Limb (tissue), 2 donors: ENCODE data around the gene CD109.
A peak's percentile ranks its signal among the peaks of the same experiment; 100 is the strongest.

Source experiments
- DNase-seq, 2 donors: peaks; one replicate each; pipeline ENCODE4 v3.0.0-alpha.2; 2016; ENCODE audit errors: extremely low spot score in 2 of 2

The CD109 gene

DNA sequence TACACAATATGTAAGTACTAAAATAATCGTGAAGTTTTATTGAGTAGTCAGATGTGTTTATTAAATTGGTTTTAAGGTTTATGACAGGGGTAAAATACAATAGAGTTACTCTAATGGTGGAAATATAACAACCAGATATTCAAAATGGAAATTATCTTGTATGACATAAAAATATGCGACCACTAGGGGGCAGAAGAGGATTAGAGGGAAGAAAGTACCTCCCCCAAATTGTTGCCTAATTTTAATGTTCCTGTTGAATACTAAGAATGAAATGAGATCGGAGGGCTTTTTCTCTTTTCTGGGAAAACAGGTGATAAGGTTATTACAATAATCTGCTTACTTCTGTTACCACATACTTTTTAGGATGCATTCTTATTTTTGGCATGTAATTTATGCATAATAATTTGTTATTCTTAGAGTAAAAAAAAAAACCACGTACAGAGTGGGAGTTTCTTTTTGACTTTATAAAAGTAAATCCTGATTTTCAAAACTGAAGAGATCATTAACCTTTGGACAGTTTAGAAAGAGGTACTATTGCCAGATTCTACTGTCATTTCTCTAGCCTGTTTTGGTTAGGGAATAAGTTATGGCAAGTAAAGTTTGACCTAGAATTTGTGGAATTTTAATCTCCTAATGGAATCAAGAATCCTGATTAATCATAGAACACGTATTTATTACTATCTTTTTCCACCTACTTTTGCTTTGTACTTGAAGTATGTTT lies 159.2 kb downstream of the CD109 start:
- DNase-seq, result peak in 1 of 2 donors; percentile 84

DNA sequence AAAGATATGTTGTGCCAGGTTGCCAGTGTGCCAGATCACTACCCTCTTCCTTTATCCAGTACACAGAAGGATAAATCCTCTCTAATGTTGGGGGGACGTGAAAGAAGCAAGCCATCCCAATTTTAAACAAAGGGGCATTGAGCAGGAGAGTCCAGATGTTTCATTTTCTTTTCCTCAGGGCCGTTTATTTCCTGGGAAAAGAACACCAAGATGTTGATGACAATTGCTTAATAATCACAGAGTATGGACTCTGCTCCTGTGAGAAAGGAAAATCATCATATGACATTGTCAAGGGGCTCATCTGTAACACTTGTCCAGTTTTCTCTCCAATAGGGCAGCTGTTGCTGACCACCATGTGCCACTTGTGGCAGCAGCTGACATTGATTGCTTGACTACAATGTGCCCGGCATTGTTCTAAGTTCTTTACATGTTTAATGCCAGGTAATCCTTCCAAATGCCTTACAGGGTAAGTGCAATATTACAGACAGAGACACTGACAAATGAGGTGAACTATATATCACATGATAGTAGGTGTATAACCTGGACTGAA lies 161.4 kb downstream of the CD109 start:
- no peak for DNase-seq

DNA sequence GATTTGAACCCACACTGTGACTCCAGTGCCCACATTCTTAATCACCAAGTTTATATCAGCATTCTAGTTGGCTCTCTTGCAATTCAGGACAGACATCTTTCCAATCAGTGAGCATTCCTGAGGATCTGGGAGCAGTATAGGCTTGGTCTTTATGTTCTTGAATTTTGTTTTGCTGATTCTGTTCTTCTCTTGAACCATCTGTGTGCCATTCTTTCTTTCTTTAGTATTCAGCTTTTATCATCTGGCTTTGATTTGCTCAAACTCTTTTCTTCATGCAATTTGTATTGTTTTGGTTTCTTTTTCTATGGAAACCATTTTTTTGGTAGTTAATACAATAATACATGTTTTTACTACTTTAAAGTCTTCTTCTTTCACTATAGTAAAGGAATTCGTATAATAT lies 162.4 kb downstream of the CD109 start:
- DNase-seq, result no peak

DNA sequence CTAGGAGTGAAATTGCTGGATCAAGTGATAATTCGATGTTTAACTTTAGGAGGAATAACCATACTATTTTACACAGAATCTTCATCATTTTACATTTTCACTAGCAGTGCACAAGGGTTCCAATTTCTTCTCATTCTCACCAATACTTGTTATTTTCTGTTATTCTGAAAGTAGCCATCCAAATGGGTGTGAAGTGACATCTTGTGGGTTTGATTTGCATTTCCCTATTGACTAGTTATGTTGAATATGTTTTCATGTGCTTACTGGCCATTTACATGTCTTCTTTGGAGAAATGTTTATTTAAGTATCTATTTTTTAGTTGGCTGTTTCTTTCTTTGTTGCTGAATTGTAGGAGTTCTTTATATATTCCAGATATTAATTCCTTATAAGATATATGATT lies 164.3 kb downstream of the CD109 start:
- no peak for DNase-seq

DNA sequence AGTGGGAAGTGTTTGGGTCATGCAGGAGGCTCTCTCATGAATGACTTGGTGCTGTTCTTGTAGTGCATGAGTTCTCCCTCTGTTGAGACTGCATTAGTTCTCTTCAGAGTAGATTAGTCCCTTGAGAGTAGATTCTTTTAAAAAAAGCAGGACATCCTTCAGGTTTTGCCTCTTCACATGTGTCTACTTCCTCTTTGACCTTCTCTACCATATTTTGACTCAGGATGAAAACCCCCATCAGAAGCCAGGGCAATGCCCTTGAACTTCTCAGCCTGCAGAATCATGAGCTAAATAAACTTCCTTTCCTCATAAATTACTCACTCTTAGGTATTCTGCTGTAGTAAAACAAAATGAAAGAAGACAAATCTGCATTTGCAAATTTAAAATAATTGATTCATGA lies 170.3 kb downstream of the CD109 start:
- DNase-seq, result no peak

DNA sequence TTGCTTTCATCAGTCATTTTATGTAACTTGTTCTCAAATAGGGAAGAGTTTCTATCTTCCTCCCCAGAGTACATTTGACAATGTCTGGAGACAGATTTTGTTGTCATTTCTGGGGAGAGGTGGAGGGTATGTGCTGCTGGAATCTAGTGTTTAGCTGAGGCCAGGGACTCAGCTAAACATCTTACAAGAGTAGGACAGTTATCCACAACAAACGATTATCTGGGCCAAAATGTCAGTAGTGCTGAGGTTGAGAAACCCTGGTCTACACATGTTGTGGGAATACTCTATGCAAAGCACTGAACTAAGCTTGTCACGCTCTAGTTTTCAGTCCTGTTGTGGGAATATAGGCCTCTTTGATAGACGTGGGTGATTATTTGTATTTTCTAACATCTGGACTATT lies 171.4 kb downstream of the CD109 start:
- no peak for DNase-seq

DNA sequence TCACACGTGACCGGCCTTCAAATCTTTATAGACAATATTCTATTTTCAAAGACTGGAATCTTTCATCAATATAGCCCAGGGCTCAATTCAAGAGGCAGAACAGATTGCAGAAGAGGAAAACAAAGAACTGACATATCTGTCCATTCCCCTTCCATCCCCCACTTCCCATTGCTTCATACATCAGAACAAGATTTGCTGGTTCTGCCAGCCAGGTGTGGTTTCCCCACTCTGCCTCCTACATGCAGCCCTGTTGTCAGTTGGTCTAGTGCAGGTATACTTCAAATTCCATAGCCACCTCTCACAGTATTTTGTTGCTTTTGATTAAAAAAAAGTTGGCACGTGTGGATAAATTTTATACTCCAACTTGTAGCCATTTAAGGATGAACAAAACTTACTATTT lies 174.9 kb downstream of the CD109 start:
- DNase-seq, result no peak

DNA sequence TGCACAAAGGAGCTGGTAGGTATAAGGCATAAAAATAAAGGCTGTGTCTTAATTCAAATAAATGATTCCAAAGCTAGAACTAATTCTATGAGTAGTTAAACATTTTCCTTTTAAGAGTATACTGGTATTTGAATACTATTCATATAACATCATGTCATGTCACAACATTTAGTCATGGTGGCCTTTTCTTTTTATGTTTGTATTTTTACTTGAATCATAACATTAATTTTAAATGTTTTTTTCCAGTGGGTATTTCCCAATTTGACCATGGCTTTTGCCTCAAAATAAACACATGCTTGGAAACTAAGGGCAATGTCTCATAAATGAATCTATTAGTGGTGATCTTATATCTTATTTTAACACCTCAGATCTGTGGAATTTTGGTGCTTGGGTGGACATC lies 177.1 kb downstream of the CD109 start:
- no peak for DNase-seq
